ENCODE data around the gene GABRG3.

The GABRG3 gene

DNA sequence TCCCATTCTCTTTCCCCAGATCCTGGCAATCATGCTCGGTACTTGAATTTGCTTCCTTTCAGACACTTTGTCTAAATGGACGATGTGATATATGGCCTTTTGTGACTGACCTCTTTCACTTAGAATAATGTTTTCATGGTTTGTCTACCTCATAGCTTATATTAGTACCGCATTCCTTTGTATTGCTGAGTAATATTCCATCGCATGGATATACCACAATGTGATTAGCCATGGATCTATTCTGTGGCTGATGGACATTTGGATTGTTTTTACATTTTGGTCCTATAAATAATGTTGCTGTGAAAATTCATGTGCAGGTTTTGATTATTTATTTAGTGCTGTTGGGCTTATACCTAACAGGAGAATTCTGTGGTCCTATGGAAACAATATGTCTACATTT lies 458.6 kb downstream of the GABRG3 start:
- DNase-seq: no peak

DNA sequence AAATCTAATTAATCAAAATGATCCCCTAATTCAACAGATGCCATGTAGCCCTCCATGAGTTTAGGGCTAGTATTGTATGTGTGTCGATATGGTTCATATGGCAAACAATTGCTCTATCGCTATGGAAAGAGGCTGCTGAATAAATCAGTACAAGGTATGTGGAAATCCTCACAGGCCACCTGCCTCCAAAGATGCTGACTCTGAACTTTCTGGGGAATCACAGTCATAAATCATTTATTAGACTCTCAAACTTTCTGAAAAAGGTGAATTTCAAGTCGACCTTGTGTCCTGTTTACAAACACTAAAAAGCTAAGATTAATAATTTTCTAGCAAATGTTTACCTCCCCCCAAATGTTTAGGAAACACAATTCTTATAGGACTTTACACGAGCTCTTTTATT lies 462.6 kb downstream of the GABRG3 start:
- DNase-seq: no peak

DNA sequence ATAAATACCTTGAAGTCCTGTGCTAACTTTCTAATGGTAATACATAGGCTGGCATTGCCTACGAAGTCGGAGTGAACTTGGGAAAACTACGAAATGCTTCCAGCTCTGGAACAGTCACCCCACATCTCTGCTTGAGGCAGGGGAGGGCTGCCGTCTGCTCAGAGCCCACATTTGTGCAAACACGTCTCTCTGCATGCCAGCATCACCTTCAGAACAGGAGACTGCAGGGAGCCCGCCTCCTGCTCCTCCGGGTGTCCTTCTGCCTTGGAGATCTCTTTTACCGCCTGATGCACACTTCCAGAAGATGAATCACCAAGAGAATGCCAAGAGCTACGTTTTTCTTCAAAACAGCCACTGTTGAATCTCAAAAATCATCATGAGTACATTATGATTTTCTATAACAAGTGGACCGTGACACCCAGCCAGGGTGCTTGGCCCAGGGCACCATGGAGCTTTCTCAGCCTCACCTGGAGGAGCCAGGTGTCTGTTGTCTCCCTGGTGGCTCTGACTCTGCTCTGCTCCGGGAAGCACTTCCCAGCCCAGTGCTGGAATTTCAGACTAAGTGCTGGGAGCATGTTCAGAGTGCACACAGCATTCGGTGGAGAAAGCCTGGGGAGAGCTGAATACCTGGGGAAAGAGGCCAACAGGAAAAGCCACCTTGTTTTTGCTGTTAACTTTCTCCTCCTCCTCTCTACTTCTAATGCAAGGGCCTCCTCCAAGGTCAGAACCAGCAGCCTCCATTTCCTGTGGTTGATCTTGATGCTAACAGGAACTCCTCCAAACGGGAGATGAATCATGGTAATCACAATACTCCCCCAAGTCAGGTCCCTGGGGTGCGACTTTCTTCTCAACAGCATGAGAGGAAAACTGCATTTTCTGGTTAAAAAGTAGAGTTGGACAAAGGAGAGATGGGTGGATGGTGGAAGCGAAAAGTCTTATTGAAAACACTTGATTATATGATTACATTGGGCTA lies 467.7 kb downstream of the GABRG3 start:
- no peak for DNase-seq

DNA sequence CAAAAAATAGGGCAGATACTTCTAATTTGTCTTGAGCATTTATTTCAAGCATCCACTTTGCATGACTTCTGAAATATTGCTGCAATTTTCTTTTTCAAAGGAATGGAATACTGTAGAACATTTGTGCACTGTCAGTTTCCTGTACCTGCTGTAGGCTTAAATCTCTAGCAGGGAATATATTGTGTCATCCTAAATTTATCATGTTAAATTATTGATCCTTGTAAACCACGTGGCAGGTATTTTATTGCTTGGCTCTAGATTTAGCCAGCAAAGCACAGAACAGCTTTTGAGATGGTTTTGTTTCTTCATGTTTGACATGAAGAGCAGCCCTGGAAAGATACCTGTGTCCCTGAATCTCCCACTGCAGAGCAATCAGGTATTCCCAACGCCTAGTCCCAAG lies 470.1 kb downstream of the GABRG3 start:
- no peak for DNase-seq

DNA sequence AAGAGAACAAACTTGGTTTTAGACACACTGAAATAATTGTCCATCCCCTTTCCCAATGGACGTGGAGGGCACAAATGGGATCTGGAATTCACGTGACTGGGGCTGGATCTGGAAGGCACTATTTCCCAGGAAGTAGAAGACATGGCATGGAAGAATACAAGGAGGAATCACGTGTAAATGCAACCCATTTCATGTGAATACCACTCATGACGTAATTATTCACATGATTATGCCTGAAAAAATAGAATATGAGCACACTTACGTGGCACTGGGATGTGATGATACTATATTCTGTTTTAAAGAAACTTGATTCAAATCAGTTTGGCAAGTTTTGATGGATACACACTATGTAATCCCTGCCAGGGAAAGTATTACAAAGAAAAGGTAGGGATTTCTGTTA lies 477.3 kb downstream of the GABRG3 start:
- DNase-seq: no peak

DNA sequence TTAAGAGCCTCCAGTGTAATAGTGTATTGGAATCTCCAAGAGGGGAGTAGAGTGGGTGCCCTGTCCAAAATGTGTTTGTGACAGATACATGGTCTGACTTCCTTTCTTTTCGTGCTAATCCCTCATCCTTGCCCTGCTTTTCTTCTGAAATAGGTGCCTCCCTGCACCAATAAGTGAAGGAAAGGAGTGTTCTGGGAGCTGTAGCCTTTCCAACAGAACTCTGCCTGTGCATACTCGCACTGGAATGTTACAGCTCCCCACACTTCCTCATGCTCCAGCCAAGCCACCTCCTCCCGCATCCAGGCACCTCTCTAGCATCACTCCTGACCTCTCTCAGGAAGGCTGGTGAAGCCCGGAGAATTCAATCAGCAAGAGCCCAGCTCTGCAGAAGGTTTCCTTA lies 478.0 kb downstream of the GABRG3 start:
- no peak for DNase-seq

DNA sequence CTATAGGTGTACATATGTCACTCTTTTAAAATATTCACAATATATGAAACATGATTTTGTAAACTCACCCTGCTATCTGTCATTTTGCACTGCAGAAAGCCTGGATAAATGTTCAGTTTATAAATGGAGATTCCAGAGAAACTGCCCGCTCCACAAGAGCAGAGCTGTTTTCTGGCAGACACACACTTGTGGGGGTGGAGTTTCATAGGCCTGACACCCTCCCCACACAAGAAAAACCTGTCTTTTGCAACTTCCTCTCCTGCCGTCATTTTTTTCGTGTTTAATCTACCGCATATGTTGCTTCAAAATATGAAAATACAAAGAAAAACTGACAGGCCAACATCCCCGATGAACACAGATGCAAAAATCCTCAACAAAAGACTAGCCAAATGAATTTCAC lies 479.0 kb downstream of the GABRG3 start:
- no peak for DNase-seq

DNA sequence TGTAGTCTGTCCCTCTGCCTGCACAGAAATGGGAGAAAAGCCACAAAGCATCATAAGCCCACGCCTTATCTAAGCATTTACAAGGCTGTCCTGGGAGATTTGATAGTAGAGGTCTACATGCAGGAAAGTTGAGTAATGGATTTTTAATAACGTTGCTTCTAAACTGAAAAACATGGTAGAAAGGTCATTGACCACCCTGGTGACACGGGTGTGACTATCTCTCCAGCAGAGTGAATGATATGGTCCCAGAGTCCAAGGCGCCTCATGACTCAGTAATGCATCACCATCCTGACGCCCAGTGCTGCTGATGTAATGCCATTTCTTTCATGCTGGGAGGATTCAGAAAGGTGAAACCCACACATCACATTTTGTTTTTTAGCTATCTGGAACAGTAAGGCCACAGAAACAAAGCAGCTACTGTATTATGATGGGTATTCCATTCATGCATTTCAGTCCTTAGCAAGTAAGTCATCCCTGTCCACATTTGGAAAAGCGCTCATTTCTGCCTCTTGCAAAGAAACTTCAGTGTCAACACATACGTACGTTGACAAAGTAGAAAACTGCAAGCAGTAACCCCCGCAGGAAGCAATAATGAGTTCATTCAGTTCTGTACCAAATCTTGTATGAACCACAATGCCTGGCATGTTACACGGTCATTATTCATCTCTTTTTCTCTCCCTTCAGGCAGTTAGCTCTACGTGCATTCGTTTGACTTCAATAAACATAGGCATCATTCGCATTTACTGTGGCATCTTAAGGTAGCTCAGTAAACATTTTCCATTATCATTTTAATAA lies 483.5 kb downstream of the GABRG3 start:
- DNase-seq: no peak

DNA sequence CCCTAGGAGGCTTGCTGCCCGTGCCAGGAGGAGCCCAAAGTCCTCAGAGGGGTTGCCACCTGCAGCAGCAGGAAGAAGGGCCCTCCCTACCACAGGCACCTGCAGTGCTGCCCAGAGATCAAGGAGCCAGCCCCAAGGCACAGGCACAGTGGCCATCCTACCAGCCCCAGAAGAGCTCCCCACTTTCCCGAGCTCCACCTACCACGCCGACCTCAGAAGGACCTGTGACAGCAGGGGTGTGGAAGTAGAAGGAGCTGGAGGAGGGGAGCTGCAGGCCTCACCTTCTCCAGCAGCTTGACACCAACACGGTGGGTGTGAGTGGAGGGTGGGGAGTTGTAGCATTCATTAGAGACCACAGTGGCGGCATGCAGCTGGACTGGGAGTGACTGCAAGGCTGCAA lies 485.8 kb downstream of the GABRG3 start:
- no peak for DNase-seq

DNA sequence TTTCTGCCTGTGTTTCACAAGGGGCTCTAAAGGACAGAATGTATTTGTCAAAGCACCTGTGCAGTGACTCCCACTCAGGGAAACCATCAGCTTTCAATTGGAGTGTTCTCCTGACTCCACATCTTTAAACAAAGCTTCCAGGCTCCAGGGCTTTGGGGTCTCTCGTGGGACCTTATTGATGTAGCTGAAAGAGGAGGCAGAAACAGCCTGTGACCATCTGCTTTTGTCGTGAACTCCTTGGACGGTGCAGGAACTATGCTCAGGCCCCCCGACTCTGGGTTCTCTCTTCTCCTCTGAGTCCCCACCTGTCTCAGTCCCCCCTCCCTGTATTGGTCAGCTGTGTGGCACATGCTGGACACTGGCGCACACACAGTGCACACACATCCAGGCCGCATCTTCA lies 486.8 kb downstream of the GABRG3 start:
- DNase-seq: no peak

DNA sequence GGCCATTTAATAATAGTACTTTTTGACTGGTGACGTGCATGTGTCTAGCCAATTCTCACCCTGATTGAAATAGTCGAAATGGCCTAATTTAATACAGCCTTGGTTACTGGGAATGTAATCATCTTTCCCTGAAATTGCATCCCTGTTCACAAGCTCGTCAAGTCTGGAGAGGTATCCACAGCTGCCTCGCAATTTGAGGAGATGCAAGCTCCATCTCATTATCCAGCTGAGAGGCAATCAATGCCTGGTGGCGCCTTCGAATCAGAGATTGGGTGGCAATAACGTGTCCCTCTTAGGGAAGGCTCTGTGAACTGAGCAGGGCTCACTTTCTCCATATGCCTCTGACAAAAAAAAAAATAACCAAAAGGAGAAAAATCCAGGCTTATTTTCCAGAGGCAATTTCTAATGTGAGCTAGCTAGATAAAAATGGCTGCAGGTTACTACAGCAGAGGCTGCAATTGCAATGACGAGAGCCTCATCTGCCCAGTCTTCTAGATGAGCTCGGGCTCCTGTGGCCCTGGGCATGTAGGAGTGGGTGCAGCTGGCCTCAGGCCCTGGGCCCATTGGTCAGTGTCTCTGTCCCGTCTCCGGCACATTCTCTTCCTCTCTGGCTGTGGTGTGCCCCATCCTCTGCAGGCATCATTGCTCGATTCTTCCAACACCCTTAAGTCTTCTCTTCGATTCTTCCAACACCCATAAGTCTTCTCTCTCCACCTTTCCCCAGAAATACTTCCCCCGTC lies 487.5 kb downstream of the GABRG3 start:
- no peak for DNase-seq

DNA sequence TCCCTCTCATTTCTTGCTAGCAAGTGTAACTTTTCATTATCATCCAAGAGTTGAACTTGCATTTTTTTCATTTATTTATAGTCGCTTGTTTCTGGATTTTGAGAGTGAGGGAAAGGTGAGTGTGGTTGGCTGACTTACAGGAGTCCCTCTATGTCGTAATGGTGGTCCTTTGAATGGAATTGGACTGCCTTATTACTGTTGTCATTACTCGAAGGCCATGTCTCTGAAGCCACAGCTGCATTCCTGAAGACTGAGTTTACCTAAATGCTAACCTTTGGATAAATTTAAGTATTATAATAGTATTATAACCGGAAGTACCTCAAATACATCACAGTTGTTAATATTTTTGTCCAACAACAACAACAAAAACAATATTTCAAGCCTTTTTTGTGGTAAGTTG lies 488.9 kb downstream of the GABRG3 start:
- no peak for DNase-seq

DNA sequence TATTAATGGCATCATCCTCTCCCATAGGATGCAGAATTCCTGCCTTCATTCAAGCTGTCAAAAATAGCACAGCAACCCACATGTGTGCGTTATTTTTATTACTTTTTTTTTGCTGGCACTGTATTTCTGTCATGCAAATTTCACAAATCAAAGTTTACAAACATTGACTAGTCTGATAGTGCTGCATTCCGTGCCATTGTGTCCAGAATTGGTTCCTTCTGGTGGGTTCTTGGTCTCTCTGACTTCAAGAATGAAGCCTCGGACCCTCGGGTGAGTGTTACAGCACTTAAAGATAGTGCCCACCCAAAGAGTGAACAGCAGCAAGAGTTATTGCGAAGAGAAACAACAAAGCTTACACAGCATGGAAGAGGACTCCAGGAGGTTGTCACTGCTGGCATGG lies 490.2 kb downstream of the GABRG3 start:
- DNase-seq: no peak

DNA sequence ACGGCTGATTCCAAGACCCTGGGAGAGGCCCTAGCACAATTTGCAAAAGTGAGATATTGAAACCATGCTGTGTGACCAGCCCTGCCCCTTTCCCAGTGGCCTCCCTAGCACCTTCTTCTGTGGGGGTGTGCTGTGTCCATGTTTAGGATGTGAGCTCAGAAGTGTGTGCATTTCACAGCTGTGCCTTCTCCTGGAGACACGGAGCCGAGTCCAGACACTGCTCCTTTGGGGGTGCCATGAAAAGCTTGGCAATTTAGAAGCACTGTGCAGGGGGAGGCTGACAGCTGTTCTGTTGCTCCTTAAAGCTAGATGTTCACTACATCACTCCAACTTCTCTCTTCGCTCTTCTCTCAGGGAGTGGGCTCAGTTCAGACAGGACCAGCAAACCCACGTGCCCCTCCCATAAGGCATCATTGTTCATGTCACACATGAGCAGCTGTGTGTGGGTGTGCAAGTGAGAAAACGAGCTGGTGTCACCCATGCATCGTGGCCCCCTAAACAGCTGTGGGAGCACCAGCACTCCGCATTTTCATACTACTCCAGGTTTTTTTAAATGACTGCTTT lies 492.6 kb downstream of the GABRG3 start:
- DNase-seq: no peak

DNA sequence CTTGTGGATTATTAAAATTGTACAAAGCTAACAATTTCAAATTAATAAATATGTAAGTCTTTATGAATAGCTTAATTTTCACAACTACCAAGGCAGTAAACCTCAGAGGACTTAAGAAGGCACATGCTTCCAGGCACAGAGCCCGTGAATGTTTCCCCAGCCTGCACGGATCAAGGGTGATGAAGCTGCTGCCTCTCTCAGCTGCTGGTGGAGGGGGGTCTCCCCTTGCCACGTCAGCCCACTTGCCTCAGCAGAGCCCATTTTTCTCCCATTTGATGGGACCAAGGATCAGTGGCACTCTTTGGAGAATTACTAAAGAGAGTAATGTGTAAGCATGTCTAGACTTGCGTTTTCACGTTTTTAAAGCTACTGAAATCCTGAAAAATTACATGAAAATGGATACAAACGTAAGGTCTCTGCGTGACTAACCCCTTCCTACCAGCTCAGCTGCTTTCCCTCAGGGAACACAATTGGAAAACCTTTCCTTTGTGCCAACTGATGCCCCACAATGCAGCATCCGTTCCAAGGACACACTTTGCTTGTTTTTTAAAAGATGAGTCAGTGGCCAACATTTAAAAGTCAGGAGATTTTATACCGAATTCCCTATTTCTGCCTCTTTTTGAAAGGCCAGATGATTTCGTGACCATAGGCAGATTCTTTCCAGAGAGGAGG lies 494.1 kb downstream of the GABRG3 start:
- DNase-seq: no peak

DNA sequence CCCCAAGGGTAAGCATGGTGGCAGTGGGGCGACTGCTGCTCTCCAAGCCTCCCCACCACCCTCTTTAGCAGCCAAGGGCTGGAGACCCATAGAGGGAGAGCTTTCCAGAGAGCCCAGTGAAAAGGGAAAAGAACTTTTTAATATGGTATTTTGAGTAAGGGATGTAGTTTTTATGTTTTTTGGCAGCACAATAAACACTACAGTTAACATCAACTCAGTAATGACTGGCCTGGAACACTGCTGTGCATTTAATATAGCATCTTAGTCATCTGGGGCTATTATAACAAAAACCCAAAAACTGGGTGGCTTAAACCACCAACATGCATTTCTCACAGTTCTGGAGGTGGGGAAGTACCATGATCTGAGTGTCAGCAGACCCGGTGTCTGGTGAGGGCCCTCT lies 495.8 kb downstream of the GABRG3 start:
- DNase-seq: no peak

DNA sequence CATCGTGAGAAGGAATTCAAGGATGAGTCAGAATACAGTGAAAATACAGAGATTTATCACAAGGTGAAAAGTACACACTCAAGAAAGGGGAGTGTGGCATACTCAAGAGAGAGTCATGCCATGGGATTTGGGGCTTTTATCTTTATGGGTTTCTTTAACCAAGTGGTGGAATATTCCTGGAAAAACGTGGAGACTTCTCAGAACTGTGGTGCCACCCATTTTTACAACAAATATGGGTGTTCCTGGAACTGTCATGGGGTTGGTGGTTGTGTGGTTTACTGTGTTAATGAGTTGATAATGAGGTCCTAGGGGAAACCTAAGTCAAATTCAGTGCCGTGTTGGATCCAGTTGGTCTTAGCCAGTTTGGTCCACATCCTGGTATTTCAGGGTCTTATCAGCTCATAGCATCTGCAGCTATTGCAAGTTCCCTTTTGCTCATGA lies 497.2 kb downstream of the GABRG3 start:
- no peak for DNase-seq

DNA sequence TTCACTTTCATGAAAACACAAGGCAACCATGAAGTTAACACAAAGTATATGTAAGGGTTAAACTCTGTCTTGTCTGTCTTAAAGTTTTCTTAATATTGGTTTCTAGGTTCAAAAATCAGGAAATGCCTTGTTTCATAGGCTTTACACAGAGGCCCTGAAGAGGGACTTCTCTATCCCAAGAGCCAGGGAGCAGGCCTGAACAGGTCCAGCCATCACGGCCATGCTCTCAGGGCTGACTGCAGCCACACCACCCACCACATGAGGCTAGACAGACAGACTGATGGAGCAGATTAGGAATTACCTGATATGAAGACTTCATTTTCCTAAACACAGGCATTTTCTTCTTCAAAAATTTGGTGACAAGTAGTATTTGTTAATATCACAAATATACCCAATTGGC lies 502.9 kb downstream of the GABRG3 start:
- DNase-seq: no peak

DNA sequence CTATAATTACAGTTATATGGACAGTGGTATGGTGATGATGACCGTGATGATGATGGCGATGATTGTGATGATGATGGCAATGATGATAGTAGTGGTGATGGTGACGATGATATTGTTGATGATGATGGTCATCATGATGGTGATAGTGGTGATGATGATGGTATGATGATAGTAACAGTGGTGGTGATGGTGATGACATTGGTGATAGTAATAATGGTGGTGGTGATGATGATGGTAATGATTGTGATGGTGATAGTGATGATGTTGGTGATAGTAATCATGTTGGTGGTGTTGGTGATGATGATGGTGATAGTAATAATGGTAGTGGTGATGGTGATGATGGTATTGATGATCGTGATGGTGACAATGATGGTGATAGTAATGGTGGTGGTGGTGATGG lies 504.4 kb downstream of the GABRG3 start:
- DNase-seq: no peak

DNA sequence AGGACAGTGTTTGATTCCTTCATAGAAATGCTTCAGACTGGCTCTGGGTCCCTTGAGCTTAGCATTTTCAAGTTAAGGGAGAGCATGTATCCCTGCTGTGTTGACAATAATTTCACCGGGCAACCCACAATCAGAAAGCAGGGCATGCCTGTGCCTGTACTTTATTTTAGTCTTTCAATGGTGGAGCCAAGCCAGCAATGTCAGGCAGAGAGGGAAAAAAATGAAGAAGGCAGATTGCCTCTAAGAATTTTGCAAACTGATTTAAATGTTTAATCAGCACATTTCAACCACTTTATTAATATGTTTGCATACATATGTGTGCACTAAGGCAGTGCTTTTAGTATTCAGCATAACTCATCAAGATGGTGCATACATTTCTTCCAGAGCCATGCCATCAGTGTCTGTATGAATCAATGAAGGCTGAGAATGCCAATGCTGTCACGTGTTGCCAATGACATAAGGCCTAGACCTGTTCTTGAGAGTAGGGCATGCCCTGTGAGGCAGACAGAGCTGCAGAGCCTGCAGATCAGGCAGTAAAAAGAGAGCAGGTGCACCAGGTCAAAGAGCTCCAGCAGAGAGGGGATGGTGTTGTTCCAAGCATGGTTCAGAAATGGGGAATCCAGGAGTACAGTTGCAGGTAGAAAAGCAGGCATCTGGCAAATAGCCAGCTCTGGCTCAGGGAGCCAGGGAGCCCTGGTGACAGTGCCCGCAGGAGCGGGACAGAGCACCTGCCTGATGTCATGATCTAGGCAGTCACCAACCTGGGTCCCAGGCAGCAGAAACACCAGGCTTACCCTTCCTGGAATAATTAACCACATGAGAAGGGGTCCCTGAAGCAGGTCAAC lies 508.5 kb downstream of the GABRG3 start:
- no peak for DNase-seq

DNA sequence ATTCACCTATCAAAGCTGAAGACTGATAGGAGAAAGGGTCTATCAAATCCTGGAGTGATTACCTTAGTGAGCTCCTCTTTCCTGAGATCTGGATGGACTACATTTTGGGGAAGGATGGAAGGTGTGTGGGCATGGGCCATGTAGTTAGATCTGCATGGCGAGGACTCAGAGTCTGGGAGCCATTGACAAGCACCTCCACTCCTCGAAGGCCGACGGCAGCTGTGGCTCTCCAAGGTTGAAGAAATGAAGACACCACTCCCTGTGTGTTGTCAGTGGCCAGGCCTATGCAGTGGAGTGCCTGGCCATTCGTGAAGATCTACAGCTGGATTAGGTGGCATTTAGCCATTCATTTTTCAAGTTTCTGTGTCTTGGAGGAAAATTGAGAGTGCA lies 509.2 kb downstream of the GABRG3 start:
- DNase-seq: no peak

DNA sequence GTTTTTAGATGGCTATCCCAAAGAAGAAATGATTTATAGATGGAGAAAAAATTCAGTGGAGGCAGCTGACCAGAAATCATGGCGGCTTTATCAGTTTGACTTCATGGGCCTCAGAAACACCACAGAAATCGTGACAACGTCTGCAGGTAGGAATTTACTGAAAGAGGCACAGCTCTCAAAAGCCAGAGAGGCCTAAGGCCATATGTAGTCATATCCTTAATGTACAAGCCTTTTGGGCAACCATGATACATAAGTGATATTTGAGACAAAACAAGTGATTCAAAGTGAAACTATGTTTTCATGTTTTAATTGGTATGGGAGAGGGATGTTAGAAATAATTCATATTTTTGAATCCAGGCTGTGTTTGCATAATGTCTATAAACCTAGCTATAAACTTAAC lies 509.7 kb downstream of the GABRG3 start:
- DNase-seq: no peak
